RPMI7951 (cell line): ENCODE measurements around the gene LCN10. TPM values are rescaled to one million over a fixed set of nuclear protein-coding genes. Genes with fewer than 3 reads are reported as not detected.

Experiments
- DNase-seq: peaks from one replicate; pipeline ENCODE4 v3.0.0-alpha.2; 2012; ENCODE audit warnings: low read depth
- total RNA-seq: library from RNA; depleted of rRNA; stranded (reverse); fragments of >200 nt; shearing (Covaris generic); gene quantifications from 2 replicates; pipeline ENCODE4 v1.2.3, GENCODE V29; 2014

The LCN10 gene
- total RNA-seq, 1 experiment from 2014 or later = not detected

GRCh38 chr9:136754626-136755301 is 12.0 kb upstream of the LCN10 start:
- DNase-seq = no peak

GRCh38 chr9:136754059-136754572 is 11.4 kb upstream of the LCN10 start:
- no peak for DNase-seq

GRCh38 chr9:136753371-136754058 is 10.8 kb upstream of the LCN10 start:
- no peak for DNase-seq

GRCh38 chr9:136751814-136752213 is 9.1 kb upstream of the LCN10 start:
- no peak for DNase-seq

- DNase-seq = no peak
These were observed 8.5 kb upstream of the LCN10 start for GRCh38 chr9:136751244-136751643.

GRCh38 chr9:136750526-136750925 is 7.8 kb upstream of the LCN10 start:
- DNase-seq = no peak

GRCh38 chr9:136748666-136749611 is 6.2 kb upstream of the LCN10 start:
- no peak for DNase-seq

GRCh38 chr9:136748201-136748600 is 5.5 kb upstream of the LCN10 start, which contains the start of gene LCN6:
Gene LCN6, minus strand, starts transcription at chr9:136748525. Its CDS starts 42 bp downstream, at chr9:136748483.
- DNase-seq = no peak

GRCh38 chr9:136747161-136748060 is 4.7 kb upstream of the LCN10 start:
- DNase-seq = no peak

- DNase-seq = no peak
These were observed 3.9 kb upstream of the LCN10 start for GRCh38 chr9:136746621-136747020.

GRCh38 chr9:136746155-136746490 is 3.4 kb upstream of the LCN10 start:
- DNase-seq = no peak

GRCh38 chr9:136745389-136746154 is 2.8 kb upstream of the LCN10 start:
- DNase-seq = no peak

- no peak for DNase-seq
These were observed 2.0 kb upstream of the LCN10 start for GRCh38 chr9:136744773-136745172.

- DNase-seq = no peak
These were observed 985 bp upstream of the LCN10 start for GRCh38 chr9:136743639-136744211.

GRCh38 chr9:136741883-136742571 is 713 bp downstream of the LCN10 start:
- DNase-seq = no peak

- DNase-seq = no peak
These were observed 1.5 kb downstream of the LCN10 start for GRCh38 chr9:136740971-136741882.

GRCh38 chr9:136740491-136740890 is 2.2 kb downstream of the LCN10 start:
- DNase-seq = no peak

GRCh38 chr9:136740069-136740468 is 2.7 kb downstream of the LCN10 start:
- DNase-seq = no peak
